ENCODE results near the gene DERA.

DNA sequence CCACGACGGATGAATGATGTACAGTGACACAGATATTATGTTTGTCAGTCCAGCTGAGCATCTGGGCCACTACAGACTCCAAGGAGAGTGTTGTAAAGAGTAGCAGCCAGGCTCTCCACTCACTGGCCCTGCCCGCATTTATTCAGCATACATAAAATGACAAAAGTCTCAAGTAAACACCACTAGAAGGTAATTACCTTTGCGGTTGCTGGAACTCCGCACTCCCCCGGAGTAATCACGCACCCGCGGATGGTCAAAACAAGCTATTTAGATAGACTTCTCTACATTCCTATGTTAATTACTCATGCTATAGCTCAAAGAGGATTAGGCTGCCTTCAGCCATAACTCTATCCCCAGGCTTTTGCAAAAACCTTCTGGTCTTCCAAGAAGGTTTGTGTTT, 47.8 kb upstream of the DERA start:
- TF ChIP-seq POLR2A (IDR thresholded peaks at IDR 0.05): no peak
- TF ChIP-seq, protein P1, sequence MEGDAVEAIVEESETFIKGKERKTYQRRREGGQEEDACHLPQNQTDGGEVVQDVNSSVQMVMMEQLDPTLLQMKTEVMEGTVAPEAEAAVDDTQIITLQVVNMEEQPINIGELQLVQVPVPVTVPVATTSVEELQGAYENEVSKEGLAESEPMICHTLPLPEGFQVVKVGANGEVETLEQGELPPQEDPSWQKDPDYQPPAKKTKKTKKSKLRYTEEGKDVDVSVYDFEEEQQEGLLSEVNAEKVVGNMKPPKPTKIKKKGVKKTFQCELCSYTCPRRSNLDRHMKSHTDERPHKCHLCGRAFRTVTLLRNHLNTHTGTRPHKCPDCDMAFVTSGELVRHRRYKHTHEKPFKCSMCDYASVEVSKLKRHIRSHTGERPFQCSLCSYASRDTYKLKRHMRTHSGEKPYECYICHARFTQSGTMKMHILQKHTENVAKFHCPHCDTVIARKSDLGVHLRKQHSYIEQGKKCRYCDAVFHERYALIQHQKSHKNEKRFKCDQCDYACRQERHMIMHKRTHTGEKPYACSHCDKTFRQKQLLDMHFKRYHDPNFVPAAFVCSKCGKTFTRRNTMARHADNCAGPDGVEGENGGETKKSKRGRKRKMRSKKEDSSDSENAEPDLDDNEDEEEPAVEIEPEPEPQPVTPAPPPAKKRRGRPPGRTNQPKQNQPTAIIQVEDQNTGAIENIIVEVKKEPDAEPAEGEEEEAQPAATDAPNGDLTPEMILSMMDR (IDR thresholded peaks at IDR 0.05 in 8 of 11, conservative IDR thresholded peaks at IDR 0.05 in 3 of 11): no peak
- no peak for TF ChIP-seq POLR2AphosphoS5 (IDR thresholded peaks at IDR 0.05)
